GM19043 (cell line): ENCODE measurements around the gene PXDN.

Source experiments
- ATAC-seq: cut with Tn5 transposase; IDR thresholded peaks from one replicate; pipeline ENCODE4 v1.9.1; 2021; ENCODE audit warnings: low read depth; ENCODE audit not compliant: unreplicated experiment

The PXDN gene

DNA sequence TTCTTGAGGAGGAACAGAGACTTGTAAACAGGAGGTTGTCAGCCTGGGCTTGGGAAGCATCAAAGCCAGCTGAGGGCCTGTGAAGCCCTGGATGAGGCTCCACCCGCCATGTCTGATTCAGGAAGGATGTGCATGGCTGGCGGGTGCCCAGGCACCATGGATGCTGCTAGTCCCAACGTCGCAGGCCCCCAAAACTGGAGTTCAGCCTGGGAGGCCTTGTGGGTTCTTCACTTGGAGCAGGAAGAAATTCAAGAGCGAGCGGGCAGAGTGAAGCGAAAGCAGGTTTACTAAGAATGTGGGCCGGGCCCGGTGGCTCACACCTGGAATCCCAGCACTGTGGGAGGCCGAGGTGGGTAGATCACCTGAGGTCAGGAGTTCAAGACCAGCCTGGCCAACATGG lies 12.1 kb upstream of the PXDN start:
- no peak for ATAC-seq

DNA sequence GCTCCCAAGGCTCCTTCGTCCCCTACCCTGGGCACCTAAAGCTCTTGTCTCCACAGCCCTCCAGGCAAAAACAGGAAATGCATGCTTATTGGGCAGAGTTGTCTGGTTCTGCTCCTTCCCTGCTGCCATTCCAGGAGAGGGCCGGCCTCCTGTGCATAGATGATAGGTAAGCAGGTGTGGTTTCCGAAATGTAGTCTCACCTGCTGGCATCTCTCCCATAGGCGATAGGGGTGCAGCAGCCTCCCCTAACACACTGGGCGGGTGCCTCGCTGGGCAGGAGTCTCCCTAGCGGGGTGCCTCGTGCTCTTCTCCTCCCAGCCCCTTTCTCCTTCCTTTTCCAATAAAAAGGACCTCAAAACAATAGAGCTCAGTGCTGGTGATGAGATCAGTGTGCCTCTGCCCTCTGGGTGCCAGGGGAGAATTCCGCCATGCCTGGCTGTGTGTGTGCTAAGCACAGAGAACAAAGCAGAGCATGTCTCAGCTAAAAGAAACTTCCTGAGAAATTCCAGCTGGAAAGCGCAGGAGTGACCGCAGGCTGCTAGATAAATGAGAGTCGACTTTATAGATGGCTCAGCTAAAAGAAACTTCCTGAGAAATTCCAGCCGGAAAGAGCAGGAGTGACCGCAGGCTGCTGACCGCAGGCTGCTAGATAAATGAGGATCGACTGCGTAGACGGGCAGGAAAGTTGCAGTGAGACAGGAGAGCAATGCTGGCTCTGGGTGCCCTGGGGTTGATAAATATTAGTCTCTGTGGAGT lies 11.3 kb upstream of the PXDN start:
- no peak for ATAC-seq

DNA sequence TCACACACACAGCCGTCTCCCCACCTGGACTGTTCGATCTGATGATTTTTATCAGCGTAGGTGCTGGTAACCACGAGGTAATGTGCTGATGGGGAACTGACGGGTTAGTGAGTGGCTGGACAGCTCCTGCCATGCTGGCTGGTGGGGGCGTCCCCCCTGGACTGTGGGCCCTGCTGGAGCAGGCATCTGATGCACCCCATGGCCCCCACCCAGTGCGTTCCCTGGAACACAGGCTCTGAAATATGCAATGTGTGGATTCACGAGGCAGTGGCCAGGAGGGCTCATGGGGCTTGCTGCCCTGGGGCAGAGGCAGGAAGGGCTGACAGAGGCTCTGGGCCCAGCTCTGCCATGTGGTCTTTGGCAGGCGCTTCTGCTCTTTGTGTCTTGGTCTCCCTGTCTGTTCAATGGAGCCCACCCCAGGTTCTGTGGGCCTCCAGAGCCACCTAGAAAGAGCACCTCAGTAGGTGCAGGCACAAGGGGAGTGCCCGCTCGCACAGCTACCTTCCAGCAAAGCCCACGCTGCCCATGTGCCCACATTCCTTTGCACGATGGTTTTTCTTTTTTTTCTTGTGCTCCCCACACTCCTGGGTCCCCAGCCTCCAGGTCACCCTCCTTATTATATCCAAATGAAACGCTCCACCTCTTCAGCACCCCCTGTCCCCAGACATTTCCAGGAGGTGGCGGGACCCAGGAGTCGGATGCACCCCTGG lies 10.3 kb upstream of the PXDN start:
- no peak for ATAC-seq

DNA sequence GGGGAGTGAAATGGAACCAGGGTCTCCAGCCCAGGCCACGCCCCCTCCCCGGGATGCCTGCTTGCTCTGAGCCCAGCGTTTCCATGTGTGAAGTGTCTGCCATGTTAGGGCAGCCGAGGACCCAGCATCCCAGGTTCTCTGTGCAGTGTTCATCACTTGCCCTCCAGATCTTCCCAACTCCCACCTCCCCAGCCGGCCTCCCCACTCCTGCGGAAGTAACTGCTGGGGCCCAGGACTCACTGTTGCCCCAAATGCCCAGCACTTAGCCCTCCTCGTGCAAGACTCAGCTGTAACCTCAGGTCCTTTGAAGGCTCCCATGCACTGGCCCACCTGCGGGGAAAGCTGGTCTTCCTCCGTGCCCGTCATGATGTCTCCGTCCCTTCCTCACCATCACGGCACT lies 9.7 kb upstream of the PXDN start:
- ATAC-seq = no peak

DNA sequence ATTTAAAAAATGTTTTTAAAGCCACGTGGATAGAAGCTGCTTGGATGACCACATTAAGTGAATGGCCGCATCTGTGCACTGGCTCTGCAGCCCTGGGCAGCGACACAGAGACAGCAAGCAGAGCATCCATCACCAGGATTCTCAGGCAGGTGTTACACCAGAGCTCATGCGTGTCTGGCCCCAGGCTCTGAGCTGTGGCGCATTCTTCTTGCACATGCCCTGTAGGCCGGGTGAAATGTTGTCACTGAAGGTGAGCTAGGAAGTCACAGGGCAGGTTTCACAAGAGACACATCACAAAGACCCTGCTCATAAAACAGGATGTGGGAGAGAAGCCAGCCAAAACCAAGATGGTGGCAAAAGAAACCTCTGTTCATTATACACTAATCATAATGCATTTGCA lies 8.4 kb upstream of the PXDN start:
- no peak for ATAC-seq

DNA sequence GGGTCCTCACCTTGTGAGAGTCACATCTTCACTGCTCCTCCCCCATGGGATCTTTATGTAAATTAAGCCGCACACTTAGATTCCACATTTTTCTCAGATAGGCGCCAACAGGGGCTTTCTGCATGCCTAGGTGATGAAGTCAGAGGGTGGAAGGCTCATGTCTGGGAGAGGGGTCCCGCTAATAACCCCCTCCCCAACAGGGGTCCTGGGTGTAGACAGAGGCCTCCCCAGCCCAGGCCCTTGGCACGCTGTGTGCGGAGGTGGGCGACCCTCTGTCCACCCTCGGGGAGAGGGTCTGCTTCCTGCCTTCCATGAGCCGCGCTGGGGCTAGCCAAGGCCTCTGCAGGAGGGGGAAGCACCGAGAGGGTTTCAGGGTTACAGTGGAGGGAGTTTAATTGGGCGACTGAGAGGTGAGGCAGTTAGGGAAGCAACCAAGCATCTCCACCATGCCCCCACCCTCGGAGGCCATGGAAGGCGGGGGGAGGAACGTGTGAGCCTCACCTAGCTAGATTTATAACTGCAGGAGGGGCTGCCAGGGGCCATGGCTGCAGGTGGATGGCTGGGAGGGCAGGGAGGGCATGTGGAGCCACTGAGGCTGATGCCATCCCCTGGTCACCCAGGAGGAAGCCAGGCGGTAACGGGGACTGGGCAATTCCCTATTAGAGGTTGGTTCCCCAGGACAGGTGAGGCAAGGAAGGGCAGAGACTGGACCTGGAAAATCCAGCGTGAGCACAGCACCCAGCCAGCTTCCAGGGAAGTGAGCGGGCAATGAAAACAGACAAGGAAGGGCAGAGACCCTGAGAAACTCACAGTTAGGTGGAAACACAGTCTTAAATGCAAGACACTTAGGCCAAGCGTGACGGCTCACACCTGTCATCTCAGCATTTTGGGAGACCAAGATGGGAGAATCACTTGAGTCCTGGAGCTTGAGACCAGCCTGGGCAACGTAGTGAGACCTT lies 7.7 kb upstream of the PXDN start:
- ATAC-seq = no peak

DNA sequence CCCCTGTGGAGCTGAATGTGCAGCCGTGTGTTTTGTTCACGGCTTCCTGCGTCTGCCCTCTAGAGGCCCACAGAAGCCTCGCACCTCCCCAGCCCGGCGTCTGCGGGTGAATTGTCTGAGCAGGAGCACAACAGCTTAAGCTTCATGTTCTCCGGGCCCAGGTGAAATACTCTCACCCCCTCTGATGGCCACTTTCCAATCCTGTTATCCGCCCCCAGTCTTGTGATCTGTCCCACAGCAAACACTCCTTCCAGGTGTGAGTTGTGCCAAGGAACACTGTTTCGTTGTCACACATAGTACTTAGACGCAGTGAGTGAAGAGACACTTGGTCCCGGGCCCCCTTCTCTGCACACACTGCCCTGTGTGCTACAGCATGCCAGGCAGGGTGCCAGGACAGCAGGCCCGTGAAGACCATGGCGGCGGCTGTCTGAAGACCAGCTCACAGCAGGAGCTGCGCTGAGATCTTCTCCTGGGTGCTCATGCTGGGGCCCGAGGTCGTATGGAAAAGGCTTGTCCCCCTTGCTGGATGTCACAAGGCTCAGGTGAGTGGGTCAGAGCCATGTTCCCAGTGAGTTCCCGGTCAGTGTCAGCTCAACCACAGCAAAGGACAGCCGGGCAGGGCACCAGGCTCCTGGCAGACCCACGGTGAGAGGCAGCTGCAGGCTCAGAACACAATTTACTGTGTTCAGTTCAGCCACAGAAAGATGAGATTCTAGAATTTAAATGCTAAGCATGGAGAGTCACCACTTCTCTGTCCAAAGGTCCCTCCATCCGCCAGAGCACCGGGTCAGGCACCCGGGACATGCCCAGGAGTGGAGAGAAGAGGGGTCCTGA lies 6.8 kb upstream of the PXDN start:
- ATAC-seq = peak; percentile 65

DNA sequence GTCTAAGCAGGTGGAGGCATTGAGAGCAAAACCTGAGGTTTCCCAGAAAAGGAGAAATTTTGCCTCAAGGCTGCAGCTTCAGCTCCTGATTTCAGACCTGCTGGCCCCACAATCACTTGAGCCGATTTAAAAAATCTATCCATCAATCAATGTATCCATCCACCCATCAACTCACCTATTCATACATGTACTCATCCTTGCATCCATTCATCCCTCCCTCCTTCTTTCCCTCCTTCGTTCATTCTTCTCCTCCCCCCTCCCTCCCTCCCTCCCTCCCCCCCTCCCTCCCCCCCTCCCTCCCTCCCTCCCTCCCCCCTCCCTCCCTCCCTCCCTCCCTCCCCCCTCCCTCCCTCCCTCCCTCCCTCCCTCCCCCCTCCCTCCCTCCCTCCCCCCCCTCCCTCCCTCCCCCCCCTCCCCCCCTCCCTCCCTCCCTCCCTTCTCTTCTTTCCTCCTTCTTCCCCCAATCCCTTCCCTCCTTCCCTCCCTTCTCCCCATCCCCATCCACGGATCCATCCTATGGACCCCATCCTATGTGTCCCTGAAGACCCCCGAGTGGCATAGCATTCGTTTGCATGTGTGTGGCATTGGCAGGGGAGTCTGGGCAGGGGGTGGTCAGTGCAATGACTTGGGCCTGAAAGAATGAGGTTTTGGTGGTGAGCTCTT lies 6.1 kb upstream of the PXDN start:
- no peak for ATAC-seq

DNA sequence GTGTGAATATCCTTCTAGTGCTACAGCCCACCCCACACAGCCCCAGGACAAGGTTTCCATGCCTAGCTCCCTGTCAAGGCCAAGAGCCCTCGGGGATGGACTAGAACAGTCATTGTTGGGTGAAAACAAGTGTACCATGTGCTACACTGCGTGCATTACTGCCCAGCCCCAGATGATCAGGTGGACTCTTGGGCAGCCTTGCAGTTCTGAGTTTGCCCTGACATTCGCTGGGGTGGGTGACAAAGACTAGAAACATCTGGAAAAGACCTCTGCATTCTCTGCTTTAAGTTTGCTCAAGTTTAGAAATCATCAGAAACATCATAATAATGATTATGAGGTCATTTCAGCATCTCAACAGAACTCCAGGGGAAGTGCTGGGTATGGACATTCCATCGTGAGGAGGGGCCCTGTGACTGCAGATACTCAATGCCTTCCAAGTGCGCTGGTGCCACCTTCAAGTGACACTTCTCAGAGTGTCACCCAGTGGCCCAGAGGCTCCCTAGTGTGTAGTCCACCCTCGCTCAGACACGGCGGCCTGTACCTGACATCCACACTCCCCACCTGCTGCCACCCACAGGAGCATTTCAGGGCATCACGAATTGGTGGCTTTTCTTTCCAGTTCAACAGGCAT lies 5.3 kb upstream of the PXDN start:
- no peak for ATAC-seq

DNA sequence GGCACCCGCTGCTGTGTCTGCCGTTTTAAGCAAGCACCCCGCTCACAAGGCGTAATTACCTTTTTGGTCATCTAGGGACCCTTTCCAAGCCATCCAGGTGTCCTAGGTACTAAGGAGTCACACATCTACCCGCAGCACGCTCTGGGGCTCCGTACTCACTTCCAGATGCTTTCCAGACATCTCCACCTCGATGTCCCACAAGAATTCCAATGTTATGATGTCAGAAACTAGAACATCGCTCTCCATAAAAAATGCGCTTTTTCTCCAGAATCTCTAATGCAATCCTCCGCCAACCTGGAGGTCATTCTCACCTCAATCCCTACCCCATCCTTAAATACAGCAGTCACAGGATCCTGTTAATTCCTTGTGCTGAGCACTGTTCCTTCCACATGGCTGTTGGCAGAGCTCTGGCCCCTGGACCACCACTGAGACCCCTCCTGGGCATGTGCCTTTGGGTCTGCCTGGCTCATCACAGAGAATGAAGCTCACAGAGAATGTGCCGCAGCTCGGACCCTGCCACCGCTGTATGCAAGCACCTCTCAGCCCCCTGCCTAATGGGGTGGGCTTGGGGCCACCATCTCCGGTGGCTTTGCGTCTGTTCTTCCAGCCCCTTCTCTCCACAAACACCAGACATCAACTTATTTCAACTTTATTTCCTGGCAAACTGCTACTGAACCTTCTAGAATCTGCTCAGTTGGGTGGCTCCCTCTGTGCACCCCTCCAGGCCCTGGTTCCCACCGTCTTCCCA lies 4.6 kb upstream of the PXDN start:
- no peak for ATAC-seq

DNA sequence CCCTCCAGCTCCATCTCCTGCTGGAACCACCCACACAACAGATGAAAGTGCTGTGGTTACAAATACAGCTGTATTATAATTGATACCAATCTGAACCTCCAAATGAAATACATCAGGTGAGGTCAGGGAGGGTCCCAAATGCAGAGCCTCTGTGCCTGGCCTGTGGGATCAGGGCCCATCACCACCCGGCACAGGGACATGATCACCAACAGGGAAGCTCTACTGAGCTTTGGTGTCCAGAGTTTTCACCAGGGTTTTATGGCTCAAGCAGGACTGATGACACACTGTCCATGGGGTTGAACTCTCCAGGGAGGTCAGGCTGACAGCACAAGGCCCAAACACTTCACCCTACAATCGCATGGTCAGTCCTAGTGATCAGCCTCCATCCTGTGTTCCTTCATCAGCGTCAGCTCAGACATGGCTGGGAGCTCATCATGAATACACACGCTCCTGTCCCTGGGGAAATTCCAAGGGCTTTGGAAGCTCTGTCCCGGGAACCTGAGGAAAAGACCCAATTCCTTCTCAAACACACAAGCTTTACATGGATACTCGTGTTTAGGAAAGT lies 3.9 kb upstream of the PXDN start:
- no peak for ATAC-seq

DNA sequence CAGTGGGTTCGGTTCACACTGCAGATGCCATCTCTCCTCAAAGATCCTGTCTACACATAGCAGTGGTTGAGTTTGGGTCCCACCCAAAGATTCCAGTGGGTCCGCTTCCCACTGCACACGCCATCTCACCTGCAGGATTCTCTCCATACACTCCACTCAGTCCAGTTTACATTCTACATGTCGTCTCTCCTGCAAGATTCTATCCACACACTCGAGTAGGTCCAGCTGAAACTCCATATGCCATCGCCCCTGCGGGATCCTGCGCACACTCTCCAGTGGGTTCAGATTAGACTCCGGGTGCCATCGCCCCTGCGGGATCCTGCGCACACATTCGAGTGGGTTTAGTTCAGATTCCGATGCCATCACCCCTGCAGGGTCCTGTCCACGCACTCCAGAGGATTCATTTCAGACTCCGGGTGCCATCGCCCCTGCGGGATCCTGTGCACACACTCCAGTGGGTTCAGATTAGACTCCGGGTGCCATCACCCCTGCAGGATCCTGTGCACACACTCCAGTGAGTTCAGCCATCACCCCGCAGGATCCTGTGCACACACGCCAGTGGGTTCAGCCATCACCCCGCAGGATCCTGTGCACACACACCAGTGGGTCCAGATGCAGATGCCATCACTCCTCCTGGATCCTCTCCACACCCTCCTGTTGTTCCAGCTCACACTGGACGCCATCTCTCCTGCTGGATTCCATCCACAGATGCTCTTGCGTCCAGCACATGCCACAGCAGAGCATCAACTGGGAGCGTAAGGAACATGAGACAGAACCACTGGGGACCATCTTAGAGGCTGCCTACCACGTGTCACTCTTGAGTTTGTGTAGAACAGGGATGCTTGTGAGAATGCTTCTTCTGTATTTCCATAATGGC lies 3.0 kb upstream of the PXDN start:
- ATAC-seq = no peak

DNA sequence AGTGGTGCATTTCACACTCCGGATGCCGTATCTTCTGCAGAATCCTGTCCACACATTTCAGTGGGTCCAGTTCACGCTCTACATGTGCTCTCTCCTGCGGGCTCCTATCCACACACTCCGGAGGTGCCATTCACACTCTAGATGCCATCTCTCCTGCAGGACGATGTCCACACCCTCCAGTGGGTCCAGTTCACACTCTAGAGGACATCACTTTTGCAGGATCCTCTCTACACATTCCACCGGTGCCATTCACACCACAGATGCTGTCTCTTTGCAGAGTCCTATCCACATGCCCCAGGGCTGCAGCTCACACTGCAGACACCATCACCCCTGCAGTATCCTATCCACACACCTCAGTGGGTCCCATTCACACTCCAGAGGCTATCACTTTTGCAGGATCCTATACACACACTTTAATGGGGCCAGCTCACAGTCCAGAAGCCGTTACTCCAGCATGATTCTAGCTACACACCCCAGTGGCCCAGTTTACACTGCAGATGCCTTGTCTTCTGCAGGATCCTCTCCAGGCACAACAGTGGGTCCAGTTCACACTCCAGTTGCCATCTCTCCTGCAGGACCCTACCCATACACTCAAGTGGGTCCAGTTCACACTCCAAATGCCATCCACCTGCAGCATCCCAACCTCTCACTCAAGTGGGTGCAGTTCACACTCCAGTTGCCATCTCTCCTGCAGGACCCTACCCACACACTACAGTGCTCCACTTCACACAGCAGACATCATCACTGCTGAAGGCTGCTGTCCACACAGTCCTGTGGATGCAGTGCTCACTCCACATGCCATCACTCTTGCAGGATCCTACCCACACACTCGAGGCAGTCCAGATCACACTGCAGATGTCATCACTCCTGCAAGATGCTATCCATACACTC lies 2.1 kb upstream of the PXDN start:
- ATAC-seq = no peak

DNA sequence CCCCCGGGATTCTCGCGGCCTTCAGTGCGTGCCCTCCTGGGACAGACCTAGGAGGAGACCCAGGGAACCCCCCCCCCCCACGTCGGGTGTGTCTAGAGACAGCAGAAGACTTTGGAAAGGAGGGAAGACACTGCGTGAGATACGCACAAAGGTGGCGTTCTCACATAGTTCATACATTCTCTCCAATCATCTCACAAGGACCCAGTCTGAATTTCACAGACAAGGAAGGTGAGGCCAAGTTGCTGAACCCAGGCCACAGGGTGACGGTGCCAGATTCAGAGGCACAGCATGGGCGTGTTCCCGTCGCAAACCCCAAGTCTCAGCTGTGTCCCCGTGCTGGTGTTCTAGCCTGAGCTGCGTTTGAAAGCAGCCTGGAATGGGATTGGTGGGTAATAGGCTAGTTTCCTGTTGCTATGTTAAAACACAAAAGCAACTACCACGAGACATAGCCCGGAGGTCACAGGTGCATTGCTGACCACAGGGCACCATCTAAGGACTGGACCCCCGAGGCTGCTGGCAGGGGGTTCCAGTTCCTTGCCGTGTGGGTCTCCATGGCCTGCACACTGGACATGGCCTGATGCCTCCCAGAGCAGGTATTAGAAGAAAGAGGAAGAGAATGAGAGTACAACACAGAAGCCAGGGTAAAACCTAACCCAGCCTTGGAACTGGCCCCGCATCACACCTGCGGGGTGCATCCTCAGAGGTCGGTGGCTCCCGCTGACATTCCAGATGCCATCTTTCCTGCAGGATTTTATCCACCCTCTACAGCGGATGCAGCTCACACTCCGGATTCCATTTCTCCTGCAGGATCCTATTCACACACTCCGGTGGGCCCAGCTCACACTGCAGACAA lies 1.1 kb upstream of the PXDN start:
- no peak for ATAC-seq

DNA sequence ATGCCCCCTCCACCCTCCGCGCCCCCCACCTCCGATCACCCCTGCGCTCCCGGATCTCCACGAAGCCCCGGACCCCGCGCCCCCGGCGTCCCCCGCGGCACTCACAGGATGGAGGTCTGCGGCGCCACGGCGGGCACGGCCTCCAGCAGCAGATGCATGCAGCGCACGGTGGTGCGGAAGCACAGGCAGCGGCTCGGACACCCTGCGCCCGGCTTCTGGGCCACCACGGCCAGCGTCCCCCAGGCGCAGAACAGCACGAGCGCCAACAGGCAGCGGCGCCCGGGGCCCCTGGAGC lies 217 bp downstream of the PXDN start:
- ATAC-seq = no peak
